GM19324 (cell line): ENCODE measurements around the gene VEGFC.

Experiments used
- ATAC-seq: cut with Tn5 transposase; IDR thresholded peaks from one replicate; pipeline ENCODE4 v1.9.1; 2021; ENCODE audit warnings: mild to moderate bottlenecking, moderate library complexity; ENCODE audit not compliant: unreplicated experiment, low FRiP score

Gene VEGFC

DNA sequence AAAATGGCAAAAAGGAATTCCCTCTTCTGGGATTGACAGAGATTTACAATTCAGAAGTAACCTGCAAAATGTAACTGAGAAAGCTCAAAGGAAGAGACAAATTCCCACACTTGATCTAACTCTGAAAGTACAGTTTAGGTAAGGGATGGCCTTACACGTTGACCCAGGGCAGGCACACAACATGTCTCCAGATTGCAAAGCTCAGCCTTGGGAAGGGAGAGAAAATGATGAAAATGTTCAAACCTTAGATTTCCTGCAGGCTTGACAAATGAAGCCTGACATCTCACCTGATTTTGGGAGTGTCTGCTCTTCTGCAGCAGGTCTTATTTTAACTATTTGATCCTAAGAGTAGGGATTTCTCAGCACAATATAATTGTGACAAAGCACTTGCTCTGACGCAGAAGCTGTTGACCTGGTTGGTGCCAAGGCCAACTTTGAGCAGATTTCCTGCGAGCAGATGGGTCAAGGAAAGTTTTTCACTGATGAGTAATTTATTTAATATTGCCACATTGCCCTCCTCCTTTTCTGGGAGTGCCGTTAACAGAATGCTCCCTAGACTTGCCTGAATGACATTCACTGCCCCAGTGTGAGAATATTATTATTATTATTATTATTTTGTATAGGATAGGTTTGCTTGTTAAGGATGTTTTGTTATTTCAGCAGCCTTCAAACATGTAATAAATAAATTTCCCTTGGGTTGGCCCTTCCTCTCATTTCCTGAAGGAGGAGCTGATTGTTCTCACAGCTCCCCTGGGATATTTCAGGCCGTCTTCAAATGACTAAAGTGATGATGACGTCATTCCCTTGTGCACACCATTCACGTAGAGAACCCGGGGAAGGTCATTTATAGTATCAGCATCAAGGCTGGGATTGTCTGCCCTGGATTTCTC is 157.1 kb downstream of the VEGFC start:
- ATAC-seq: no peak
